ENCODE results near the gene MYADML2.

DNA sequence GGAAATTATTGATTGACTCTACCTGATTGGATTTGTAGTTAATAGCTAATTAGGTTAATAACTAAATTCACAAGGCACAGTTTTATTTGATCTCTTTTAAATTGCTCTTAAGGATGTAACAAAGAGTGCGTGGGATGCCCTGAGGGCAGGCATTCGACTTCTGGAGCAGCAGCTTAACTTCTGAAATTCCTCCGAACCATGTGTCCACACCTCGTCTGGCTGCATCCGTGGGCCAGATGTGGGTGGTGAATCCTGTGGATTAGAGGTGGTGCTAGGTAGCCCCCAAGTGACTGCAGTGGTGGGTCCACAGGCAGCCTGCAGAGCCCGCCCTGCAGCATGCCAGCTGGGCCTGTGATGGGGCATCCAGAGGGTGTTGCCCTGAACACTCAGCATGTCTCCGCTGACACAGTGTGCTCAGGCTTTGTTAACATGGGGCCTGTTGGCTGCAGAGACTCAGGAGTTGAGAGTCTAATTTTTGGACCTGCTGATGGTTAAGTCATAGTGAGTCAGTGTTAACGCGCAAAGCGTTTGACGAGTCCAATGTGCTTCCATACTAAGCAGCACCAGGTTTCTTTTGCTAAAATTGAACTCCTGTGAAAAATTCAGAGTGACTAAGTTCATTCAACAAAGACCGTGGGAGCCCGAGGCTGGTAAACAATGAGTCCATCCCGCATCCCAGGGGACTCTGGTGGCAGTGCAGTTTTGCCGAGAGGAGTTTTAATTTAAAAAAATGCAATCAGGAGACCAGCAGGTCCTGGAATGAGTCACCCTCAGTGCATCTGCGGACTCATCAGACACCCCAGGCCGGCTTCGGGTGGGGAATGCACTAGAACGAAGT lies 48.8 kb downstream of the MYADML2 start:
- no peak for TF ChIP-seq GATA3 (IDR thresholded peaks at IDR 0.05; ENCODE audit: low read depth, low read length)
- no peak for TF ChIP-seq GATA2 (IDR thresholded peaks at IDR 0.05; ENCODE audit: low read depth, low read length)

All from SH-SY5Y (cell line).